Sigmoid colon (tissue), 7 donors: ENCODE data around the gene INTS3. TPM values are rescaled to one million over a fixed set of nuclear protein-coding genes. Genes with fewer than 3 reads are reported as not detected.

Experiments used
- DNase-seq: peaks from one replicate; pipeline ENCODE4 v3.0.0-alpha.2; 2019
- H3K27ac ChIP-seq, 4 donors: fragments of 200-600 bp; sonication (generic); one replicate each; pipeline ENCODE4 v1.5.1; 2016 to 2019; ENCODE audit warnings: mild to moderate bottlenecking in 1 of 4
- H3K27me3 ChIP-seq, 3 donors: fragments of 200-600 bp; sonication (generic); one replicate each; pipeline ENCODE4 v1.5.1; 2019; ENCODE audit warnings: mild to moderate bottlenecking in 1 of 3
- H3K36me3 ChIP-seq, 4 donors: fragments of 200-600 bp; sonication (generic); one replicate each; pipeline ENCODE4 v1.5.1; 2016 to 2019
- H3K4me1 ChIP-seq, 4 donors: fragments of 200-600 bp; sonication (generic); one replicate each; pipeline ENCODE4 v1.5.1; 2017 to 2019
- H3K4me3 ChIP-seq, 4 donors: fragments of 200-600 bp; sonication (generic); one replicate each; pipeline ENCODE4 v1.5.1; 2017 to 2019; ENCODE audit warnings: mild to moderate bottlenecking in 2 of 4, moderate library complexity in 1 of 4
- H3K9me3 ChIP-seq, 4 donors: fragments of 200-600 bp in 3 of 4; sonication (generic) in 3 of 4; one replicate each; pipeline versions ENCODE4 v1.5.1 to v1.6.1; 2013 to 2019
- EP300 ChIP-seq, 4 donors: sonication (generic); formaldehyde crosslinking; IDR thresholded peaks; one replicate each; pipeline ENCODE4 v1.6.1; 2017; ENCODE audit warnings: antibody characterized with exemption in 4 of 4
- POLR2A ChIP-seq, 2 donors: fragments of 450-650 bp; IDR thresholded peaks; one replicate each; pipeline ENCODE4 v1.6.1; 2016; ENCODE audit warnings: antibody characterized with exemption in 2 of 2, mild to moderate bottlenecking in 2 of 2, moderate library complexity in 2 of 2
- POLR2AphosphoS5 ChIP-seq, 4 donors: sonication (generic); formaldehyde crosslinking; IDR thresholded peaks; one replicate each; pipeline ENCODE4 v1.6.1; 2017; ENCODE audit warnings: antibody characterized with exemption in 4 of 4
- WGBS, 2 donors: extraction: QIAGEN DNeasy Blood & Tissue Kit; methylation state at CpG; one replicate each; pipeline ENCODE4 v1.1.7; 2013; 5-methylcytosine and 5-hydroxymethylcytosine counted together
- intact Hi-C: fragments of 100-400 bp; cut with DNase I; formaldehyde crosslinking; loops from one replicate; pipeline ENCODE4 v1.15.1; 2023
- polyA plus RNA-seq, 3 donors: library from polyadenylated mRNA; stranded (reverse); fragments of 200-250 nt; gene quantifications; one replicate each; pipeline ENCODE4 v1.2.3, GENCODE V29; 2013
- small RNA-seq, 3 donors: library from RNA; depleted of rRNA; stranded (forward); fragments of <200 nt; gene quantifications; one replicate each; pipeline ENCODE3, GENCODE V24; 2016
- total RNA-seq, 4 donors: library from RNA; depleted of rRNA; stranded (reverse); fragments of >200 nt; gene quantifications; one replicate each; pipeline ENCODE4 v1.1.0, GENCODE V29; 2016
- TF ChIP-seq, protein P1 (sequence below), 4 experiments: fragments of 450-650 bp in 3 of 4; fragments of 200-600 bp in 1 of 4; IDR thresholded peaks; one replicate each; pipeline ENCODE4 v1.5.1; 2016 to 2019; ENCODE audit warnings: antibody characterized with exemption in 4 of 4, mild to moderate bottlenecking in 3 of 4, moderate library complexity in 2 of 4
- donor health status: healthy with polysubstance abuse.
- donor health status: Bipolar disorder and iron deficiency.
- donor health status: healthy.

INTS3 gene
- total and polyA plus RNA-seq, 7 donors, result 5.4 to 53.7 (median 31.4) TPM

DNA sequence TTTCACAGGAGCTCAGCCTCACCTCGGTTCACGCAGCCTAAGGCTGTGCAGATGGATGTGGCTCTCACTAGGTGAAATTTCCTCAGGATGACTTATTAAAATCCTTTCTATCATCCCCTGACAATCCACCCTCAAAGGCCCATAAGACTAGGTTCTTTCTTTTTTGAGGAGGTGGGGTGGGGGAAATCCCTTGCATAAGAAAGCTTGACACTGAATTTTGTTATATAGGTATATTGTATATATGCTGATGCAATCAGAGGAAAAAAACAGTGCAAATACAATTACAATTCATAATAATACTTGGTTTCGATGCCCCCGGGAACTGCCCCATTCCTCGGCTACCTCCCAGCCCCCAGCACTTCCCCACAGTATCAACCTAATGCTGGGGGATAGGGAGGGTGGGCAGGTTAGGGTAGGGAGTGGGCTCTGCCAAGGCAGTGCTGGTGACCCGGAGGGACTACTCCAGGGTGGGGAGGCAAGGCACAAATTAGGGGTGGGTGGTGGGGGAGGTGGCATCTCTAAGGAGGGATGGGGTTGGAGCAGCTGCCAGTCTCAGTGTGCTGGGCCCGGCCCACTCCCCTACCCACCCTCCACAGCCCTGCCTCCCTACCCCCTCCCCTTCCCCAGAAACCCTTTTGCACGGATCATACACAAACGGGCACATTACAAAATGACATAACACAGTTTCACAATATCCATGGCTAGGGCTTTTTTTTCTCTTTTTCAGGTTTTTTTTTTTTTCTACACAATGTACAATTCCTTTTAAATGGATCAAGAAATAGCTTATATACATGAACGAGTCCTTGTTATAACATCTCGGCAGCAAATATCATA is 78.3 kb downstream of the INTS3 start:
- DNase-seq, result no peak
- peaks cover 0 to 4% (median 0%) of the 10 kb centered on the region in 4 donors for H3K4me1 ChIP-seq
- H3K27me3 ChIP-seq, result no peaks in the 10 kb centered on the region
- H3K4me3 ChIP-seq, result no peak overlapping the region
- intact Hi-C loops, result no loop called here
- no peaks in the 10 kb centered on the region for H3K9me3 ChIP-seq
- H3K27ac ChIP-seq, result peak overlapping the region; percentile 22 to 40 (median 36)
- peaks cover 11 to 47% (median 30%) of the 10 kb centered on the region in 4 donors for H3K36me3 ChIP-seq
- no peak for TF ChIP-seq POLR2AphosphoS5 (IDR thresholded peaks at IDR 0.05)
- TF ChIP-seq, protein P1, sequence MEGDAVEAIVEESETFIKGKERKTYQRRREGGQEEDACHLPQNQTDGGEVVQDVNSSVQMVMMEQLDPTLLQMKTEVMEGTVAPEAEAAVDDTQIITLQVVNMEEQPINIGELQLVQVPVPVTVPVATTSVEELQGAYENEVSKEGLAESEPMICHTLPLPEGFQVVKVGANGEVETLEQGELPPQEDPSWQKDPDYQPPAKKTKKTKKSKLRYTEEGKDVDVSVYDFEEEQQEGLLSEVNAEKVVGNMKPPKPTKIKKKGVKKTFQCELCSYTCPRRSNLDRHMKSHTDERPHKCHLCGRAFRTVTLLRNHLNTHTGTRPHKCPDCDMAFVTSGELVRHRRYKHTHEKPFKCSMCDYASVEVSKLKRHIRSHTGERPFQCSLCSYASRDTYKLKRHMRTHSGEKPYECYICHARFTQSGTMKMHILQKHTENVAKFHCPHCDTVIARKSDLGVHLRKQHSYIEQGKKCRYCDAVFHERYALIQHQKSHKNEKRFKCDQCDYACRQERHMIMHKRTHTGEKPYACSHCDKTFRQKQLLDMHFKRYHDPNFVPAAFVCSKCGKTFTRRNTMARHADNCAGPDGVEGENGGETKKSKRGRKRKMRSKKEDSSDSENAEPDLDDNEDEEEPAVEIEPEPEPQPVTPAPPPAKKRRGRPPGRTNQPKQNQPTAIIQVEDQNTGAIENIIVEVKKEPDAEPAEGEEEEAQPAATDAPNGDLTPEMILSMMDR (IDR thresholded peaks at IDR 0.05), result no peak
- TF ChIP-seq POLR2A (IDR thresholded peaks at IDR 0.05), result no peak
- TF ChIP-seq EP300 (IDR thresholded peaks at IDR 0.05), result no peak
- WGBS, 2 donors, result 83 to 87% methylated on average over 11 of the region's 11 CpGs

DNA sequence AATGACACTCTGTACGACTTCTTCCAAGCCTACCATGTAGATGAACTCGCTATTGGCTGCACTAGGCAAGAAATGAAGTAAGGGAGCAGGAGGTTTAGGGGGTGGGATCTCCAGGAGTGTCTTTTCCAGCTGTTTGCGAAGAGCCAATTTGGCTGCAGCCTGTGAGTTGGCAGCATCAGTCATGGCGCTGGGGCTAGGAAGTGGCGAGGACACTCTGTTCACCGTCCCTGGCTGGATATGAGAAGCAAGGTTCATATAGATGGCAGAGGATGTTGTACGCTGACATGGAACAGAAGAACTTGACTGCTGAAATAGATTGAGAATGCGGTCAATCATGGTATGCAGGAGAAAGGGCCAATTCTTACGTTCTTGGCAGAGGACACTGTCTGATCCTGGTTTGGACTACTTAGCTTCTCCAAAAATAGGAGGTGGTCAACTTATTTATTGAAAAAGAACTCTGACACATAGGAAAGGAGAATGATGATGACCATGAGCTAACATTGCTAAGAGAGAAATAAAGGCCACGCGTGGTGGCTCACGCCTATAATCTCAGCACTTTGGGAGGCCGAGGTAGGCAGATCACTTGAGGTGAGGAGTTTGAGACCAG is 88.5 kb downstream of the INTS3 start:
- Histone ChIP-seq H3K4me3 (no peak overlapping the region), H3K9me3 (no peaks in the 10 kb centered on the region), H3K36me3 (peaks cover 39 to 77% (median 56%) of the 10 kb centered on the region in 4 donors), H3K27ac (no peak overlapping the region), H3K27me3 (no peaks in the 10 kb centered on the region), H3K4me1 (peaks cover 0 to 3% (median under 1%) of the 10 kb centered on the region in 4 donors)
- 94 to 96% methylated on average over 13 of the region's 13 CpGs for WGBS, 2 donors
- no peak for DNase-seq
- no peak for TF ChIP-seq EP300 (IDR thresholded peaks at IDR 0.05)
- intact Hi-C loops, result no loop called here

DNA sequence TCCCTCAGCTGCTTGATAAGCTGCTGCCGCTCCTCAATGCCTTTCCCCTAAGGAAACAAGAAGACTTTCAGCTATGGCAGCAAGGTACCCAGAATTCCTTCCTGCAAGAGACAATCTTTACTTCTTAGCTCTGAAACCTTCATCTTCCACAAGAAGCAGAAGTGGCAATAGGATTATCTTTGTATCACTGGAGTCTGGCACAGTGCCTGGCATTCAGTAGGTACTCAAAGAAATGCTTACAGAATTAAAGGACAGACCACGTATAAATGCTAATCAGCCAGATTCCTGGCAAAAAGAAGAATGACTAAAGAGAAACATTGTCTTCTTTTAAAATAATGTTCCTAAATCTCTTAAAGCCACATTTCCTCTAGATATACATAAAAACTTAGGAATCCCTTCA is 91.0 kb downstream of the INTS3 start:
- TF ChIP-seq, protein P1 (IDR thresholded peaks at IDR 0.05), result no peak
- TF ChIP-seq EP300 (IDR thresholded peaks at IDR 0.05) (no peak), POLR2AphosphoS5 (IDR thresholded peaks at IDR 0.05) (no peak), POLR2A (IDR thresholded peaks at IDR 0.05) (no peak)
- H3K36me3 ChIP-seq, result peaks cover 25 to 52% (median 34%) of the 10 kb centered on the region in 4 donors
- H3K4me1 ChIP-seq, result peaks cover 0 to 6% (median 2%) of the 10 kb centered on the region in 4 donors
- H3K9me3 ChIP-seq, result no peaks in the 10 kb centered on the region
- H3K27ac ChIP-seq, result no peak overlapping the region
- intact Hi-C loops, result no loop called here
- 88 to 92% methylated on average over 2 of the region's 2 CpGs for WGBS, 2 donors
- no peaks in the 10 kb centered on the region for H3K27me3 ChIP-seq
- H3K4me3 ChIP-seq, result no peak overlapping the region
- DNase-seq, result no peak

Small RNAs within 50 kb of the gene (small RNA-seq; reads per million reads assigned to genes)
- gene MIR8083 (0 reads per million in 3 donors), gene RF00019 (0 reads per million in 3 donors), gene RN7SL372P (0 reads per million in 3 donors)

Other genes with a start within 250 kb of the INTS3 start
- 1,000 to 10,000 TPM in 1 of 4 donors, 100 to 1,000 TPM in 3; 445 to 1,159 (median 590) TPM for gene S100A6, start 192.1 kb upstream of the INTS3 start, total RNA-seq
- gene S100A6, start 192.1 kb upstream of the INTS3 start, polyA plus RNA-seq, result 1,000 to 10,000 TPM; 4,079 to 7,223 (median 4,178) TPM
- gene S100A5, start 187.1 kb upstream of the INTS3 start, total RNA-seq, result not detected
- gene S100A5, start 187.1 kb upstream of the INTS3 start, polyA plus RNA-seq, result not detected
- 100 to 1,000 TPM; 189 to 486 (median 288) TPM for gene S100A4, start 182.2 kb upstream of the INTS3 start, total RNA-seq
- 100 to 1,000 TPM; 304 to 499 (median 336) TPM for gene S100A4, start 182.2 kb upstream of the INTS3 start, polyA plus RNA-seq
- 1 to 10 TPM; 1.1 to 4.3 (median 2.2) TPM for gene S100A3, start 178.8 kb upstream of the INTS3 start, total RNA-seq
- 1 to 10 TPM; 1.4 to 3.9 (median 3.6) TPM for gene S100A3, start 178.8 kb upstream of the INTS3 start, polyA plus RNA-seq
- gene S100A2, start 162.2 kb upstream of the INTS3 start, total RNA-seq, result 1 to 10 TPM in 1 of 4 donors, under 1 TPM in 1, not detected in 2; 0.68 to 1.8 TPM
- gene S100A2, start 162.2 kb upstream of the INTS3 start, polyA plus RNA-seq, result 10 to 100 TPM in 1 of 3 donors, 1 to 10 TPM in 2; 1.8 to 16.2 (median 2.3) TPM
- gene S100A16, start 114.9 kb upstream of the INTS3 start, total RNA-seq, result 10 to 100 TPM; 35.6 to 49.9 (median 39.7) TPM
- 100 to 1,000 TPM; 332 to 492 (median 370) TPM for gene S100A16, start 114.9 kb upstream of the INTS3 start, polyA plus RNA-seq
- gene S100A14, start 111.7 kb upstream of the INTS3 start, total RNA-seq, result 1 to 10 TPM in 1 of 4 donors, under 1 TPM in 1, not detected in 2; 0.82 to 1.8 TPM
- 1,000 to 10,000 TPM in 1 of 3 donors, 100 to 1,000 TPM in 2; 789 to 1,144 (median 825) TPM for gene S100A14, start 111.7 kb upstream of the INTS3 start, polyA plus RNA-seq
- gene S100A13, start 100.5 kb upstream of the INTS3 start, total RNA-seq, result 100 to 1,000 TPM in 3 of 4 donors, 10 to 100 TPM in 1; 86.3 to 305 (median 278) TPM
- gene S100A13, start 100.5 kb upstream of the INTS3 start, polyA plus RNA-seq, result 100 to 1,000 TPM; 113 to 302 (median 126) TPM
- gene S100A1, start 99.6 kb upstream of the INTS3 start, total RNA-seq, result 10 to 100 TPM in 2 of 4 donors, 1 to 10 TPM in 2; 2.3 to 22.2 (median 10.9) TPM
- gene S100A1, start 99.6 kb upstream of the INTS3 start, polyA plus RNA-seq, result 1 to 10 TPM; 3.2 to 6.6 (median 4.4) TPM
- 10 to 100 TPM; 44.8 to 57.8 (median 50.2) TPM for gene CHTOP, start 94.0 kb upstream of the INTS3 start, total RNA-seq
- 10 to 100 TPM; 35.4 to 65.4 (median 38.6) TPM for gene CHTOP, start 94.0 kb upstream of the INTS3 start, polyA plus RNA-seq
- 10 to 100 TPM; 51.2 to 94.5 (median 85.7) TPM for gene SNAPIN, start 69.3 kb upstream of the INTS3 start, total RNA-seq
- 10 to 100 TPM; 30.0 to 38.6 (median 34.2) TPM for gene SNAPIN, start 69.3 kb upstream of the INTS3 start, polyA plus RNA-seq
- gene ILF2, start 57.1 kb upstream of the INTS3 start, total RNA-seq, result 10 to 100 TPM; 59.8 to 94.0 (median 79.7) TPM
- 100 to 1,000 TPM in 2 of 3 donors, 10 to 100 TPM in 1; 88.3 to 166 (median 132) TPM for gene ILF2, start 57.1 kb upstream of the INTS3 start, polyA plus RNA-seq
- gene NPR1, start 49.4 kb upstream of the INTS3 start, total RNA-seq, result 10 to 100 TPM; 11.1 to 36.2 (median 31.0) TPM
- 1 to 10 TPM in 2 of 3 donors, under 1 TPM in 1; 0.23 to 7.6 (median 5.4) TPM for gene NPR1, start 49.4 kb upstream of the INTS3 start, polyA plus RNA-seq
- gene SLC27A3, start 47.4 kb downstream of the INTS3 start, total RNA-seq, result 10 to 100 TPM; 19.7 to 45.7 (median 23.9) TPM
- 10 to 100 TPM in 2 of 3 donors, 1 to 10 TPM in 1; 1.6 to 23.4 (median 15.0) TPM for gene SLC27A3, start 47.4 kb downstream of the INTS3 start, polyA plus RNA-seq
- 10 to 100 TPM; 16.4 to 37.4 (median 19.8) TPM for gene GATAD2B, start 194.9 kb downstream of the INTS3 start, total RNA-seq
- 1 to 10 TPM; 1.8 to 7.9 (median 3.9) TPM for gene GATAD2B, start 194.9 kb downstream of the INTS3 start, polyA plus RNA-seq
- 10 to 100 TPM; 17.9 to 34.9 (median 23.1) TPM for gene DENND4B, start 218.7 kb downstream of the INTS3 start, total RNA-seq
- gene DENND4B, start 218.7 kb downstream of the INTS3 start, polyA plus RNA-seq, result 10 to 100 TPM in 1 of 3 donors, 1 to 10 TPM in 2; 4.9 to 41.6 (median 9.0) TPM
- gene CRTC2, start 230.6 kb downstream of the INTS3 start, total RNA-seq, result 10 to 100 TPM; 13.7 to 23.3 (median 15.0) TPM
- gene CRTC2, start 230.6 kb downstream of the INTS3 start, polyA plus RNA-seq, result 10 to 100 TPM; 17.8 to 32.9 (median 18.6) TPM
- 10 to 100 TPM; 50.7 to 80.3 (median 76.1) TPM for gene SLC39A1, start 235.5 kb downstream of the INTS3 start, total RNA-seq
- 10 to 100 TPM; 25.7 to 97.5 (median 28.8) TPM for gene SLC39A1, start 235.5 kb downstream of the INTS3 start, polyA plus RNA-seq
- 10 to 100 TPM in 2 of 4 donors, 1 to 10 TPM in 2; 7.9 to 13.8 (median 10.2) TPM for gene CREB3L4, start 239.9 kb downstream of the INTS3 start, total RNA-seq
- 10 to 100 TPM in 2 of 3 donors, 1 to 10 TPM in 1; 7.9 to 18.0 (median 16.8) TPM for gene CREB3L4, start 239.9 kb downstream of the INTS3 start, polyA plus RNA-seq
- 100 to 1,000 TPM; 171 to 293 (median 219) TPM for gene JTB, start 249.6 kb downstream of the INTS3 start, total RNA-seq
- gene JTB, start 249.6 kb downstream of the INTS3 start, polyA plus RNA-seq, result 100 to 1,000 TPM; 220 to 324 (median 286) TPM